ENCODE measurements around the gene CATSPERD. TPM values are rescaled to one million over a fixed set of nuclear protein-coding genes. Genes with fewer than 3 reads are reported as not detected.
A peak's percentile ranks its signal among the peaks of the same experiment; 100 is the strongest.

CATSPERD gene
- total and polyA plus RNA-seq, 9 of the 15 experiments (the other 6 are each of a cell fraction or from before 2014, with no cell fraction given) = not detected

GRCh38 chr19:5718579-5719273, 1.7 kb upstream of the CATSPERD start (continued):
- TF ChIP-seq ID3 (CRISPR knock-in tag; IDR thresholded peaks at IDR 0.05) (no peak), ID3 (tag; IDR thresholded peaks at IDR 0.05) (no peak), TBP (optimal IDR thresholded peaks at IDR 0.05; ENCODE audit: low read depth, low read length) (peak; percentile 80), POLR2B (IDR thresholded peaks at IDR 0.05; ENCODE audit: low read depth, partially characterized antibody) (peak; percentile 98), MTA3 (IDR thresholded peaks at IDR 0.05; ENCODE audit: borderline replicate concordance) (peak; percentile 74; the same call in 1 of the 2 replicates), PHTF2 (CRISPR knock-in tag; IDR thresholded peaks at IDR 0.05) (no peak), POLR3G (IDR thresholded peaks at IDR 0.05; ENCODE audit: extremely low read depth, insufficient read length, insufficient replicate concordance) (no peak), BRF1 (IDR thresholded peaks at IDR 0.05; ENCODE audit: borderline replicate concordance, extremely low read depth, insufficient read length) (no peak), RAD21 (CRISPR knock-in tag; conservative IDR thresholded peaks at IDR 0.05 in 1 of 2, IDR thresholded peaks at IDR 0.05 in 1 of 2) (peak; percentile 4 to 13; a peak in 1 of 4 replicates), CHAMP1 (IDR thresholded peaks at IDR 0.05) (no peak), SMARCA4 (IDR thresholded peaks at IDR 0.05) (peak; percentile 85), CREM (IDR thresholded peaks at IDR 0.05; ENCODE audit: low read depth) (peak; percentile 45), XRCC3 (IDR thresholded peaks at IDR 0.05) (no peak), EP400 (IDR thresholded peaks at IDR 0.05) (peak; percentile 95), JUN (IDR thresholded peaks at IDR 0.05; ENCODE audit: borderline replicate concordance, low read depth, low read length) (peak; percentile 84), JUN (CRISPR knock-in tag; IDR thresholded peaks at IDR 0.05; ENCODE audit: borderline replicate concordance) (peak; percentile 78; the same call in 1 of the 2 replicates)
- TF ChIP-seq, protein P1, sequence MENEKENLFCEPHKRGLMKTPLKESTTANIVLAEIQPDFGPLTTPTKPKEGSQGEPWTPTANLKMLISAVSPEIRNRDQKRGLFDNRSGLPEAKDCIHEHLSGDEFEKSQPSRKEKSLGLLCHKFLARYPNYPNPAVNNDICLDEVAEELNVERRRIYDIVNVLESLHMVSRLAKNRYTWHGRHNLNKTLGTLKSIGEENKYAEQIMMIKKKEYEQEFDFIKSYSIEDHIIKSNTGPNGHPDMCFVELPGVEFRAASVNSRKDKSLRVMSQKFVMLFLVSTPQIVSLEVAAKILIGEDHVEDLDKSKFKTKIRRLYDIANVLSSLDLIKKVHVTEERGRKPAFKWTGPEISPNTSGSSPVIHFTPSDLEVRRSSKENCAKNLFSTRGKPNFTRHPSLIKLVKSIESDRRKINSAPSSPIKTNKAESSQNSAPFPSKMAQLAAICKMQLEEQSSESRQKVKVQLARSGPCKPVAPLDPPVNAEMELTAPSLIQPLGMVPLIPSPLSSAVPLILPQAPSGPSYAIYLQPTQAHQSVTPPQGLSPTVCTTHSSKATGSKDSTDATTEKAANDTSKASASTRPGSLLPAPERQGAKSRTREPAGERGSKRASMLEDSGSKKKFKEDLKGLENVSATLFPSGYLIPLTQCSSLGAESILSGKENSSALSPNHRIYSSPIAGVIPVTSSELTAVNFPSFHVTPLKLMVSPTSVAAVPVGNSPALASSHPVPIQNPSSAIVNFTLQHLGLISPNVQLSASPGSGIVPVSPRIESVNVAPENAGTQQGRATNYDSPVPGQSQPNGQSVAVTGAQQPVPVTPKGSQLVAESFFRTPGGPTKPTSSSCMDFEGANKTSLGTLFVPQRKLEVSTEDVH (IDR thresholded peaks at IDR 0.05; ENCODE audit: low read depth, partially characterized antibody) = peak; percentile 67

Measured in K562 (cell line).